T47D (cell line): Measurements from ENCODE around the gene PCSK2.

Experiments
- DNase-seq, 2 experiments: peaks; one replicate each; pipeline versions ENCODE4 v3.0.0 to v3.0.0-alpha.2; 2011 to 2012; ENCODE audit warnings: low read depth in 1 of 2, low spot score in 1 of 2
- JUND ChIP-seq: IDR thresholded peaks from 2 replicates; pipeline ENCODE4 v1.6.1; 2012; ENCODE audit warnings: low read depth
- in situ Hi-C: cut with HindIII; loops from 2 replicates; pipeline ENCODE4 v1.10.0; 2016; ENCODE audit warnings: low sequenced_read_pairs, low pct_unique_long_range_greater_than_20kb

PCSK2 gene

DNA sequence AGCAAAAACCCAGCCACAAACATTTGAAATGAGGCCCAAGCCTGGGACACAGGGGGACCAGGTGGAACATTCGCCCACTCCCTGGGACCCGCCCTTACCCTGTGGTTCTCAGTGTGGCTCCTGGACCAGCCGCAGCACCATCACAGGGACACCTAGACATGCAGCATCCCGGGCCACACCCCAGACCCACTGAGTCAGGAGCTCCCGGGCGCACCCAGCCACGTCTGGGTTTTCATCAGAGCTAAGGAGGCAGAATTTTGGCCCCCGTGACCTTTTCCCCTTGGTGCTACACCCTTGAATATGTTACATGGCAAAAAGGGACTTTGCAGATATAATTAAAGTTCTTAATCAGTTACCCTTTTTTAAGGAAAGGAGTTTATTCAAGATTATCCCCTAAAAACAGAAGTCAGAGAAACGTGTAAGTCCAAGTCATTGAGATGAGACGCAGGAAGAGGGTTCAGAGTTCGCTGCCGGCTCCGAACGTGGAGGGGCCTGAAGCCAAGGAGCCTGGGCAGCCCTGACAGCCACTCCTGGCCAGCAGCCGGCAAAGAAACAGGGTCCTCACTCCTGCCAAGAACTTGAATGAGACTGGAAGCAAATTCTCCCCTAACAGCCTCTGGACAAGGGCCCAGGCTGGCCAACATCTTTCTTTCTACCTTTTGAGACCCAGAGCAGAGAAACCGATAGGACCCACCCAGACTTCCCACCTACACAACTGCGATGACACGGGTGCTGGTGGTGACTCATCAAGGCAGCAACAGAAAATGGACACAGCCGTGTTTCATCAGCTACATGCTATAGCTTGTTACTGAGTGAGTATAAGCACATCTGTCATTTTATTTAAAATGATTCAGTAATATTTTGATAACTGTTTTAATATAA, 279.0 kb downstream of the PCSK2 start:
- no peak for DNase-seq
- no peak for TF ChIP-seq JUND
- in situ Hi-C loops = no loop called here

- TF ChIP-seq JUND = no peak
- in situ Hi-C loops = no loop called here
- no peak for DNase-seq
These were observed 280.2 kb downstream of the PCSK2 start for GRCh38 chr20:17507032-17507431.

- TF ChIP-seq JUND = no peak
- in situ Hi-C loops = no loop called here
- no peak for DNase-seq
These were observed 280.7 kb downstream of the PCSK2 start for GRCh38 chr20:17507531-17507930.

DNA sequence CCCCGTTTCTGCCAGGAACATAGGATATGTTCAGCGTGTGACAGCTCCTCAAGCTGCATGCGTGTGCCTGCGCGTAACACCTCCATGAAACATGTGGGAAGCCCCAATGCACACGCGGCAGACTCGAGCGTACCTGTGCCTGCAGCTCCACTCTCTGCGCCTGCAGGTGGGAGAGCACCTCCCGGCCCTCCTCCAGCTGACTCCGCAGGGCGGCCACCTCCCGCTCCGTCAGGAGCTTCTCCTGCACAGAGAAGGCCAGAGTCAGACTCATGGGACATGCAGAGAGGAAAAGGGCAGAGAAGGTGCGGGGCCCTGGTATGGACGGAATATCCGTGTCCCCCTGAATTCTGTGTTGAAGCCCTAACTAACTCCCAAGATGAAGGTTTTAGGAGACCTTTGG, 281.9 kb downstream of the PCSK2 start:
- TF ChIP-seq JUND = no peak
- DNase-seq = no peak
- in situ Hi-C loops = no loop called here

GRCh38 chr20:17510548-17510947, 283.7 kb downstream of the PCSK2 start:
- no peak for DNase-seq
- in situ Hi-C loops = no loop called here
- TF ChIP-seq JUND = no peak

DNA sequence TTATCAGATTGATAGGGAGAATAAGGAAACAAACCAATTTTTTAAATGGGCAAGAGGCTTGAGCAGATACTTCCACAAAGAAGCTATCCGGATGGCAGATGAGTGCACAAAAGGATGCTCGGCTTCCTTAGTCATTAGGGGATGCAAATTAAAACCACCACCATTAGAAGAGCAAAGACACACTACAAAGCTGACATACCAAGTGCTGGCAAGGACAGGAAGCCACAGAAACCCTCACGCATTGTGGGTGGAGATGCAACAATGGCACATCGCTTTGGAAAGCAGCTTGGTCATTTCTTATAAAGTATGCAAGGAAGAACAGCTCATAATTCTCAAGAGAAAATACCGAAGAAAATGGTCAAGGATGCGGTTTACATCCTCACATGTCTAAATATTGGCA, 284.6 kb downstream of the PCSK2 start:
- no peak for DNase-seq
- no peak for TF ChIP-seq JUND
- in situ Hi-C loops = no loop called here

- TF ChIP-seq JUND = no peak
- no peak for DNase-seq
- in situ Hi-C loops = no loop called here
These were observed 287.1 kb downstream of the PCSK2 start for GRCh38 chr20:17513939-17514338.

DNA sequence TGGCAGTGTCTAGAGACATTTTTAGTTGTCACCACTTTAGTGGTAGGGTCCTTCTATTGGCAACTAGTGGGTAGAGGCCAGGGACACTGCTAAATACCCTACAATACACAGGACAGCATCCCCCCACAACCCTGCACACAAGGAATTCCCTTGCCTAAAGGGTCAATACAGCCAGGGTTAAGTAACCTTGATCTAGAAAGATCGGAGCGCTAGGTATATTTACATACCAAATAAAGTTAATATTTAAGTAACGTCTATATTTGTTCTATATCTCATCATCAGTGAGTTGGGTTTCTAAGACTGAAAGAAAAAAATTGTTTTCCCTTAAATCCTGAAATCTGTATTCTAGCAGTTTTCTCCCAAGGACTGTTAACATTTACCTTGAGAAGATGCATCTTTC, 288.2 kb downstream of the PCSK2 start:
- peak in 1 of 2 experiments; percentile 35 for DNase-seq
- in situ Hi-C loops = no loop called here
- TF ChIP-seq JUND = 0 out of 2 replicates have a peak, but pooled peaks have one; percentile 26

DNA sequence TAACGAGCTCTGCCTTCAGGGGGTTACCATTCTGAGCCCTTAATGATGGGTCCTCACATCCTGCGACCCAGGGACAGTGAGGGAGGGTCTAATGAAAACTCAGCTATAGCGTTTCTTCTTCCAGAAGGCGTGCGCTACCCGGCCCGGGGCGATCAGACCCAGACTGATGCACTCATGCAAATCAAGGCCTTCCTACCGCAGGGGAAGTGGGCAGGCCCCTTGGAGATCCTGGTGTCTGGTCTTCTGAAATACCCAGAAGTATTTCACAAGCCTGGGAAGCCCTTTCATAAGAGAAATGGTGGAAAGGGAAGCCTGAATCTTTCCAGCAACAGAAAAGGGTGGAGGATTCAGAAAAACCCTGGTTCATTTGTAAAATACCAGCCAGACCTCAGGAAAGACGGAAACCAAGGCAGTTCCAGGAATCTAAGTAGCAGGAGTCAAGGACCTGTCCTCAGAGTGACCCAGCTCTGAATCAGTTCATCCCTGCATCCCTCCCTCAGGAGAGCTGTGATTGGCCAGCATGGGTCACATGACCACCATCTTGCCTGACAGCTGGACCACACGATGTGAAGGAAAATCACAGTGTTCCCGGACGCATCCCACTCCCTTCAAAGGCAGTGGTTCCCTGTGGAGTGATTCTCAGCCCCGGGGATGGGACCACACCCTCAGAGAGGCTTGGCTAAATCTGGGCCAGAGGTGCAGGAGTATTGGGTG, 291.7 kb downstream of the PCSK2 start:
- no peak for TF ChIP-seq JUND
- DNase-seq = no peak
- in situ Hi-C loops = no loop called here

DNA sequence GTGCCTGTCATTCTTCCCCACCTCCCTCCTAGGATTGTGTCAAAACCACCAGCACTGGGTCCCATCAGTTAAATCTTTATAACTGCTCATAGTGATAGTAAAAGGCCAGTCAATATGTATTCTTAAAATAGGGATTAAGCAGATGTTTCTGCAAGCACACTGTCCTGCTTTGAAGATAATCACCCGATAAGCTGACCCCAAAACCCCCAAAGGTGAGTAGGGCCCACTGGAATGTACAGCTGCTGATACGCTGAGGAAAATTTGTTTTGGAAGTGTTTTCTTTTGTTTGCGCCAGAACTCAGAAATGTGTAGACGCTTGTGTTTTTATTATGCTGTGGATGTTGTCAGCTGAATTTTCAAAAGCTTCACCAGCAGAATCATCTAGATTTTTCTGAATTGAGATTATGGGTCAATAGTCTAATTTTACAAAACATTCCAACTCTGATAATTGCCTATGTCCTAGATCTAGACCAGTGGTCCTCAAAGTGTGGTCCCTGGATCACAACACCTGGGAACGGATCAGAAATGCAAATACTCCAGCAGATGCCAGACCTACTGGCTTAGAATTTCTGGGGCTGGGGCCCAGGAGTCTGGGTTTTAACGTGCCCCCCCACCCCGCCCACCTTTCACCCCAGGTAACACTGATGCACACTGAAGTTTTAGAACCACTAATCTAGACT, 292.9 kb downstream of the PCSK2 start:
- no peak for TF ChIP-seq JUND
- DNase-seq = no peak
- in situ Hi-C loops = no loop called here

GRCh38 chr20:17520583-17520982, 293.7 kb downstream of the PCSK2 start:
- TF ChIP-seq JUND = no peak
- in situ Hi-C loops = no loop called here
- peak in 1 of 2 experiments; percentile 75 for DNase-seq

DNA sequence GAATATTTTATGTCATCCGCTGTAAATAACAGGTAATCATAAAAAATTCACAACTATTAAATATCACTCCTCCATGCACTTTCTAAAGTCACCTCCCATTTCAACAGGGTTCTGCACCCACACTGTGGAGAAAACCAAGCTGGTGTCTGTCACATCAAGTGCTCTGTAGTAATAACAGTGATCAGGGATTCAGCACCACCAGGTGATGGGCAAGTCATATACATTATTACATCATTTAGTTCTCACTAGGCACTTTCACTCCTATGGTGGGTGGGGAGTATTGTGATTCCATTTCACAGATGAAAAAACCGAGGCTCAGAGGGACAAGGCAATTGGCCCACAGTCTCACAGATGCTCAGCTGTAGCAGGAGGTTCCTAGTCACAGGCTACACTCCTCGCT, 295.7 kb downstream of the PCSK2 start:
- no peak for DNase-seq
- TF ChIP-seq JUND = no peak
- in situ Hi-C loops = no loop called here

- DNase-seq = no peak
- in situ Hi-C loops = no loop called here
These were observed 296.5 kb downstream of the PCSK2 start for GRCh38 chr20:17523326-17523725.

More at GRCh38 chr20:17523326-17523725, 296.5 kb downstream of the PCSK2 start:
- TF ChIP-seq JUND = no peak
